Stimulated activated CD8-positive, alpha-beta memory T cell treated with anti-CD3 and anti-CD28 coated beads, Interleukin-15, amount 100 ng/mL, for 48 hours (primary cell): Measurements from ENCODE around the gene C5.

Experiments used
- DNase-seq, 2 donors: peaks; one replicate each; pipeline ENCODE4 v3.0.0-alpha.2; 2020; ENCODE audit warnings: low read depth in 2 of 2

C5 gene

GRCh38 chr9:120911295-120911837 is 138.7 kb downstream of the C5 start:
- no peak for DNase-seq

- DNase-seq = no peak
These were observed 139.4 kb downstream of the C5 start for GRCh38 chr9:120910643-120911042.

- DNase-seq = peak in 1 of 2 donors; percentile 40
These were observed 140.2 kb downstream of the C5 start for GRCh38 chr9:120909904-120910303.

GRCh38 chr9:120905315-120906164 is 144.5 kb downstream of the C5 start:
- DNase-seq = no peak

- no peak for DNase-seq
These were observed 145.1 kb downstream of the C5 start for GRCh38 chr9:120904978-120905301.

GRCh38 chr9:120904061-120904977 is 145.8 kb downstream of the C5 start:
- DNase-seq = no peak

- DNase-seq = no peak
These were observed 147.2 kb downstream of the C5 start for GRCh38 chr9:120902569-120903535.
